Ramos (cell line): ENCODE data around the gene FSCN2.

Source experiments
- in situ Hi-C: fragments of 300-500 bp; cut with MboI; formaldehyde crosslinking; loops from one replicate; pipeline ENCODE4 v1.14.3; 2022; ENCODE audit warnings: low sequenced_read_pairs; ENCODE audit not compliant: unreplicated experiment

The FSCN2 gene, protein sequence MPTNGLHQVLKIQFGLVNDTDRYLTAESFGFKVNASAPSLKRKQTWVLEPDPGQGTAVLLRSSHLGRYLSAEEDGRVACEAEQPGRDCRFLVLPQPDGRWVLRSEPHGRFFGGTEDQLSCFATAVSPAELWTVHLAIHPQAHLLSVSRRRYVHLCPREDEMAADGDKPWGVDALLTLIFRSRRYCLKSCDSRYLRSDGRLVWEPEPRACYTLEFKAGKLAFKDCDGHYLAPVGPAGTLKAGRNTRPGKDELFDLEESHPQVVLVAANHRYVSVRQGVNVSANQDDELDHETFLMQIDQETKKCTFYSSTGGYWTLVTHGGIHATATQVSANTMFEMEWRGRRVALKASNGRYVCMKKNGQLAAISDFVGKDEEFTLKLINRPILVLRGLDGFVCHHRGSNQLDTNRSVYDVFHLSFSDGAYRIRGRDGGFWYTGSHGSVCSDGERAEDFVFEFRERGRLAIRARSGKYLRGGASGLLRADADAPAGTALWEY

GRCh38 chr17:81527591-81528383 lies at the start of gene FSCN2:
Gene FSCN2 (plus strand): TSS chr17:81528377. CDS start chr17:81528532, 155 bp downstream.
- in situ Hi-C loops: no loop called here

DNA sequence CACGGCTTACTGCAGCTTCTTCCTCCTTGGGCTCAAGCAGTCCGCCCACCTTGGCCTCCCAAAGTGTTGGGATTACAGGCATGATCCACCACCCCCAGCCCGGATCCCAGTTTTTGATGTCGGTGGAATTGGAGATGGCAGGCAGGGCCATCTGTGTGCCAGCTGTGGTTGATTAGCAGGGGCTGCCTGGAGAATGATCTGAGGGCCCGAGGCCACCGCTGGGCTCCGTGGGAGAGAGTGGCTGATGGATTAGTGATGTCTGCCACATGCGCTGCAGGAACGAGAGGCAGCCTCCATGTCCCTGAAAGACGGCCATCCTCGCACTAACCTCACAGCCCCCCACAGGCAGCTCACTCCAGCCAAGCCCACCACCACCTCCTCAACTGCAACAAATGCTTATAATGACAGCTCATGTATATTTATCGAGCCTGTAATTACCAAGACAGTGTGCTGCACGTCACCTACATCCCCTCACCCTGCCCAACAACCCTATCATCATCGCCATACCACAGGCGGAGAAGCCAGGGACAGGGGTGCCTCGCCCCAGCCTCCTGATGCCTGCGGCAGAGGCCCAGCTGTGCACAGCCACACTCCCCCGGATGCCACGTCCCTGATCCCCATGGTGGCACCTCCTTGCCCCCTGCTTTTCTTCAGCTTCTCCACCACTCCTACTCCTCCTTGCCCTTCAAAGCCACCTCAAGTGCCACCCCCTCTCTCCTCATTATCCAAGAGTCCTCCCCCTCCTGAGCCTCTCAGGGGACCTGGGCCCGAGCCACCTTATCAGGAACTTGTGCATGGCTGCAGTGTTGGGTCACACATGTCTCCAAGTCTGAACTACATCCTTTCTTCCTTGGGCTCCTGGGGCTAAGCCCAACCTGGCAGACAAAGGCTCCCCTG lies 48.8 kb upstream of the FSCN2 start:
- in situ Hi-C loops: loop anchor here (5.0 kb wide), 1 partner anchor 222 kb away; no protein-coding TSS in a partner anchor

- in situ Hi-C loops: loop anchor here (5.0 kb wide), 1 partner anchor 223 kb away; no protein-coding TSS in a partner anchor
Measured at GRCh38 chr17:81480140-81481072, 47.8 kb upstream of the FSCN2 start.

DNA sequence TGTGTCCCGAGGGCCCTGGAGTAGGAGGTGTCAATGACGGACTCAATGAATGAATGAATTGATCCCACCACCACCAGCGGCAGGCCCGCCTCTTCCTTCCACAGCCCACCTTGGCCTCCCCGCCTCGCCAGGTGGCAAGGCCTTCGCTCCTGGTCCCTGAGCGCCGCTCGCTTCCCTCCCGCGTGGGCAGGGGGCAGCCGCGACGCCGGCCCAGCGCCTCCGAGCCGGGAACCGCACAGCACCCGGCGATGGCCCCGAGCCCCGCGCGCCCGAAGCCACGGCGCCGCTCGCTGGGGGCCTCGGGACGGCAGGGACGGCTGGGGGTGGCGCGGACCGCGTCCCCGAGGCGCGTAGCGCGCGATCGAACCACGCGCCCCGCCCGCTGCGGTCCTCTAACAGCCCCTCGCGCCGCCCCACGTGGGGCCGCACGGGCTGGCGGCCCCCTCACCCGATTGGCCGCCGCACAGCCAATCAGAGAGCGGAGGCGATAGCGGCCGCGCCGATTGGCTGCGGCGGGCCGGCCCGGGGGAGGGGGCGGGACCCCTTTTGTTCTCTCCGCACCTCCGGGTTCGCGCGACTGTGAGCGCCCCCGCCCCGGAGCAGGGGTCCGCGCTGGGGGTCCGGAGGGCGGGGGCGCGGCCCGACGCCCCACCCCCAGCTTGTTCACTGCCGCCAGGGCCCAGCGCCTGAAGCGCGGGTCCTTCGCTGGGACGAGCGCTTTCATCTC lies 46.9 kb upstream of the FSCN2 start:
- in situ Hi-C loops: loop anchor here (5.0 kb wide), 1 partner anchor 224 kb away; no protein-coding TSS in a partner anchor

- in situ Hi-C loops: loop anchor here (5.0 kb wide), 1 partner anchor 225 kb away; no protein-coding TSS in a partner anchor
Measured at GRCh38 chr17:81481815-81482505, 46.2 kb upstream of the FSCN2 start.

DNA sequence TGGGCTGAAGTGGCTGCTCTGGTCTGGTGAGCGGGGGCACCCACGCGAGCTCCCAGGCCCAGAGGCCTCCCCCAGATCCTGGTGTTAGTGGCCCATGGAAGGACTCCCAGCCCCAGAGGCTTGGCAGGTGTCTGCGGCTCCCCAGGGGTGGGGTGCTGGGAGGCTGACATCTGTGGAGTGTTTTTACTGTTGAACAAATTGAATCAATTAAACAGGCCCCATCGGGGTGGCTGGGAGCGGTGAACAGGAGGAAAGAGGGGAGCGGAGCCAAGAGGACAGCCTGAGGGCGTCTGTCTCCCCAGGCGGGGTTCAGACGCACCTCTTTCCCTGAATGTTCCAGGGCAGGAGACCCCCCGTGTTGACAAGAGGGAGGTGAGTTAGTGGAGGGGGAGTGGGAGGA lies 45.5 kb upstream of the FSCN2 start:
- in situ Hi-C loops: loop anchor here (5.0 kb wide), 1 partner anchor 225 kb away; no protein-coding TSS in a partner anchor

DNA sequence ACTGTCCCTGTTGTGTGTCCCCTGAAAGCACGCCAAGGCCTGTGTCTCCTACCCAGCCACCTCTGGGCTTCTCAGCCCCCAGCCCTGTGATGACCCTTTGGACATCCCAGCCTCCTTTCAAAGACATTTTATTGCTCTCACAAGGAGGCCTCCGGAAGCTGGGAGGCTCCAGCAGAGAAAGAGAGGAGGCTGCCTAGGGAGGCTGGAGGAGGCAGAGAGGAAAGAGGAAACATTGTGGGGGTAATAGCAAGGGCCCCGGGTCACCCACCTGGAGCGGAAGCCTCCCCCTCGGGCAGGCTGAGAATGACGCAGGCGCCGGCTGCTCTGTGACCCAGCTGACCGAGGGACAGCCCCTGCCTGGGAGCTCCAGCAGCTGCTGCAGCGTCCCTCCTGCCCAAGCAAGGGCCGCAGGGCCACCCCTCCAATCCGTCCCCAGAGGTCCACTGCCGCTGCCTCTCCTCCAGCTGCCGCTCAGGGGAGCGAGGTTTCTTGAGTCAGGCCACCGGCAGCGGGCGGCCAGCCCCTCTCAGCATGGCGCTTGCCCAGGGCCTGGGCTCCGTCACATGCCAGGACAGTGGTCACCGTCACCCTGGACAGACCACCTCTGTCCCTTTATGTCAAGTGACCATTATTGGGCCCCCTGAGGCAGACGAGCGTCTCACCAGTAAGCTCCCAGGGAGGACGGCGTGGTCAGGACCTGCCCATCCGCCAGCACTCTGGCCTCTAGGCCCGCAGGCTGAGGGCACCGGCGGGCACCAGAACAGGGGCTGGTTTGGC lies 44.9 kb upstream of the FSCN2 start:
- in situ Hi-C loops: loop anchor here (5.0 kb wide), 1 partner anchor 226 kb away; no protein-coding TSS in a partner anchor

GRCh38 chr17:81483862-81484194 lies 44.3 kb upstream of the FSCN2 start:
- in situ Hi-C loops: loop anchor here (5.0 kb wide), 1 partner anchor 227 kb away; no protein-coding TSS in a partner anchor

DNA sequence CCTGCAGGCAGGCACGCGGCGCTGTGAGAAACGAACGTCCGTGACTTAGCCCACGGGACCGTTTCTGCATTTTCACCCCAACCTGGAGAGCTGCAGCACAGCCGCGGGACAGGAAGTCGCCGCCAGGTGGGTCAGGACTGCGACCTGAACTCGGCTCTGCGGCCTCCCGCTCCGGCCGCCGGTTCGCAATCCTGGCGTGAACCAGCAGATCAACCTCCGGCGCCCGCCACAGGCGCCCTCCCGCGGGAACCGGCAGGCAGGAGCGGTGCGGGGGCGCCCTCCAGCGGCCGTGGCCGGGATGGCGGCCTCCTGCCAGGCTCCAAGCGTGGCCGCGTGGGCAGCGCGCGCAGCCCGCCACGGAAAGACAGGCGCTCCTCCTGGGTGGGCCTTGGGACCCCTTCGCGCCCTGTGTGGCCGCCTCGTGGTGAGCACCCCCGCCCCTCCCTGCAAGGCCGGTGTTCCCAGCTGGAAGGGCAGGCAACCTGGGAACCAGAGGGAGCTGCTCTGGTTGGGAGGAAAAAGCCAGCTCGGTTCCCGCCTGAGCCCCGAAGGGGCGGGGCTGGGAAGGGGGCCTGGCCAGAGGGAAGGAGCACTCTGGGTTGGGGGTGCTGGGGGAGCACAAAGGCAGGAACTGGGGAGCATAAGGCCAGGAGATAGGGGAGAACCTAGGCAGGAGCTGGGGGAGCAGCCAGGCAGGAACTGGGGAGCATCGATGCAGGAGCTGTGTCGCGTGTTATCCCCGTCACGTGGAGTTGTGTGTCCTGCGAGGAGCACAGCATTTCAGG lies 43.8 kb upstream of the FSCN2 start:
- in situ Hi-C loops: loop anchor here (5.0 kb wide), 1 partner anchor 227 kb away; no protein-coding TSS in a partner anchor

GRCh38 chr17:81486199-81486810 lies 41.9 kb upstream of the FSCN2 start:
- in situ Hi-C loops: no loop called here

- in situ Hi-C loops: no loop called here
Measured at GRCh38 chr17:81487089-81487486, 41.1 kb upstream of the FSCN2 start.

GRCh38 chr17:81487487-81488275 lies 40.5 kb upstream of the FSCN2 start:
- in situ Hi-C loops: no loop called here

DNA sequence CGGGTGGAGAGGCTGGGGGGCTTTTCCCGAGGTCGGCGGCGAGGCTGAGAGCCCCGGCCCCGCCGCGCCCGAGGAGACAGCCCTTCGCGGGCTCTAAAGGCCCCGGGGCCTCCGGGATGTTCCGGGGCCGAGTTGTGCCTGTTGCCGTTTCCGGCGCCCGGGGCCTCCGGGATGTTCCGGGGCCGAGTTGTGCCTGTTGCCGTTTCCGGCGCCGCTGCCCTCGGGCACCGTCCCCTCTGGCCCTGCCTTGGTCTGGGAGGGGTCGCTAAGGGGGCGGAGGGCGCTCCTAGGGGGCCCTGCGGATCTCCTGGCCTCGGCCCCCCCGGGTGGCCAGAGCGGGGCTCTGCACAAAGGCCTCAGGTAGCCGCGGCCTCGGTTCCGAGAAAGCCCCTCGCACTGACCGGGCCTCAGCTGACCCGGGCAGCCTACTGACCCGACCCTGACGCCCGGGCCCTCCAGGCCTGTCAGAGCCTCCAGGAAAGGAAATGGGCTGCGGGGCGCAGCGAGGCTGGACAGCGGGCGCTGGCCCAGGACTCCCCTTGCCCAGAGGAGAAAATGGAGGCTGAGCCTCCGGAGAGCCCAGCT lies 39.8 kb upstream of the FSCN2 start:
- in situ Hi-C loops: no loop called here
